Activated CD8-positive, alpha-beta memory T cell treated with anti-CD3 and anti-CD28 coated beads for 48 hours (primary cell): ENCODE data around the gene ZNF248.
"Not testable (repeated sequence)": the region's sequence is repeated elsewhere in the genome, so short reads cannot be mapped to it uniquely, and the experiment has no call there.

Source experiments
- DNase-seq, 3 experiments: peaks; one replicate each; pipeline ENCODE4 v3.0.0-alpha.2; 2020; ENCODE audit warnings: low read depth in 2 of 3, low spot score in 2 of 3

Gene ZNF248

GRCh38 chr10:37748170-37748569 is 109.2 kb downstream of the ZNF248 start:
- DNase-seq: no peak

- no peak for DNase-seq
These were observed 110.3 kb downstream of the ZNF248 start for GRCh38 chr10:37747081-37747480.

GRCh38 chr10:37741831-37742230 is 115.6 kb downstream of the ZNF248 start:
- no peak for DNase-seq

GRCh38 chr10:37739181-37739580 is 118.2 kb downstream of the ZNF248 start:
- no peak for DNase-seq

- DNase-seq: not testable (repeated sequence)
These were observed 119.2 kb downstream of the ZNF248 start for GRCh38 chr10:37738241-37738640.

GRCh38 chr10:37737336-37737735 is 120.1 kb downstream of the ZNF248 start:
- DNase-seq: no peak

GRCh38 chr10:37736120-37736519 is 121.3 kb downstream of the ZNF248 start:
- no peak for DNase-seq

GRCh38 chr10:37734971-37735370 is 122.4 kb downstream of the ZNF248 start:
- DNase-seq: no peak
